H1 (cell line): ENCODE data around the gene ABCC11.

ENCODE experiments used
- CEBPB ChIP-seq: IDR thresholded peaks from 2 replicates; pipeline ENCODE4 v1.6.1; 2012; ENCODE audit warnings: low read depth, low read length
- CREB1 ChIP-seq: IDR thresholded peaks from 2 replicates; pipeline ENCODE4 v1.6.1; 2012; ENCODE audit warnings: inconsistent platforms
- GABPA ChIP-seq: IDR thresholded peaks from 2 replicates; pipeline ENCODE4 v1.6.1; 2011; ENCODE audit warnings: mild to moderate bottlenecking, low read length, moderate library complexity, borderline replicate concordance; ENCODE audit not compliant: insufficient read depth
- HDAC6 ChIP-seq: IDR thresholded peaks from one replicate; pipeline ENCODE4 v1.7.1; 2012; ENCODE audit warnings: low read depth, mild to moderate bottlenecking, inconsistent platforms, low read length, moderate library complexity
- MAX ChIP-seq: IDR thresholded peaks from 2 replicates; pipeline ENCODE4 v1.6.1; 2012; ENCODE audit warnings: inconsistent platforms
- PHF8 ChIP-seq: fragments of 200-600 bp; sonication (generic); conservative IDR thresholded peaks from 2 replicates; pipeline ENCODE4 v1.7.1; 2012; ENCODE audit warnings: low read depth, mild to moderate bottlenecking, inconsistent platforms, low read length, moderate library complexity
- POLR2A ChIP-seq, 2 experiments: IDR thresholded peaks; 1 replicate in 1 of 2; 2 replicates in 1 of 2; pipeline ENCODE4 v1.6.1; 2011; ENCODE audit warnings: low read depth in 2 of 2, low read length in 2 of 2, mild to moderate bottlenecking in 2 of 2; ENCODE audit errors: control extremely low read depth in 1 of 2
- POLR2AphosphoS5 ChIP-seq: IDR thresholded peaks from 2 replicates; pipeline ENCODE4 v1.6.1; 2011; ENCODE audit warnings: low read depth, low read length
- TBP ChIP-seq: IDR thresholded peaks from 2 replicates; pipeline ENCODE4 v1.6.1; 2011; ENCODE audit warnings: low read depth, low read length, improper control_type of control experiment

- TF ChIP-seq POLR2AphosphoS5 = no peak
- TF ChIP-seq GABPA = no peak
- no peak for TF ChIP-seq PHF8
- TF ChIP-seq CREB1 = no peak
- no peak for TF ChIP-seq MAX
- no peak for TF ChIP-seq POLR2A (IDR thresholded peaks at IDR 0.05; ENCODE audit: control extremely low read depth in 1 of 2, low read depth in 2 of 2, low read length in 2 of 2)
- TF ChIP-seq HDAC6 = no peak
- no peak for TF ChIP-seq CEBPB
- no peak for TF ChIP-seq TBP
These were observed 47.4 kb upstream of the ABCC11 start for GRCh38 chr16:48294724-48295123.
